Vagina (tissue), 2 donors: ENCODE measurements around the gene DPP10. TPM values are rescaled to one million over a fixed set of nuclear protein-coding genes. Genes with fewer than 3 reads are reported as not detected.

Source experiments
- DNase-seq, 2 donors: peaks; one replicate each; pipeline ENCODE4 v3.0.0-alpha.2; 2017; ENCODE audit errors: extremely low spot score in 2 of 2
- H3K27ac ChIP-seq: fragments of 200-600 bp; sonication (generic); one replicate; pipeline ENCODE4 v1.5.1; 2019
- H3K27me3 ChIP-seq: fragments of 200-600 bp; sonication (generic); one replicate; pipeline ENCODE4 v1.5.1; 2019
- H3K36me3 ChIP-seq, 2 donors: fragments of 200-600 bp; sonication (generic); one replicate each; pipeline ENCODE4 v1.5.1; 2017 to 2019
- H3K4me1 ChIP-seq: fragments of 200-600 bp; sonication (generic); one replicate; pipeline ENCODE4 v1.5.1; 2019
- H3K4me3 ChIP-seq, 2 donors: fragments of 200-600 bp; sonication (generic); 1 replicate in 1 of 2; 2 replicates in 1 of 2; pipeline ENCODE4 v1.5.1; 2016 to 2019
- H3K9me3 ChIP-seq: fragments of 200-600 bp; sonication (generic); one replicate; pipeline ENCODE4 v1.5.1; 2019
- POLR2A ChIP-seq, 2 donors: fragments of 450-650 bp; IDR thresholded peaks; one replicate each; pipeline ENCODE4 v1.6.1; 2017; ENCODE audit warnings: antibody characterized with exemption in 2 of 2, mild to moderate bottlenecking in 2 of 2, moderate library complexity in 2 of 2
- POLR2AphosphoS5 ChIP-seq, 2 donors: sonication (generic); formaldehyde crosslinking; IDR thresholded peaks; one replicate each; pipeline ENCODE4 v1.9.0; 2017; ENCODE audit warnings: antibody characterized with exemption in 2 of 2, mild to moderate bottlenecking in 2 of 2, low read depth in 1 of 2; ENCODE audit not compliant: insufficient read depth in 1 of 2
- intact Hi-C: fragments of 100-400 bp; cut with DNase I; formaldehyde crosslinking; loops from one replicate; pipeline ENCODE4 v1.15.1; 2023
- total RNA-seq: library from RNA; depleted of rRNA; stranded (reverse); fragments of >200 nt; gene quantifications from one replicate; pipeline ENCODE4 v1.2.3, GENCODE V29; 2016
- TF ChIP-seq, protein P1 (sequence below), 3 experiments: fragments of 450-650 bp in 2 of 3; fragments of 200-600 bp in 1 of 3; sonication (generic) in 1 of 3; IDR thresholded peaks; one replicate each; pipeline ENCODE4 v1.5.1; 2017 to 2019; ENCODE audit warnings: antibody characterized with exemption in 3 of 3, mild to moderate bottlenecking in 2 of 3, moderate library complexity in 2 of 3

Gene DPP10
- total RNA-seq, 1 donor from 2014 or later: not detected

DNA sequence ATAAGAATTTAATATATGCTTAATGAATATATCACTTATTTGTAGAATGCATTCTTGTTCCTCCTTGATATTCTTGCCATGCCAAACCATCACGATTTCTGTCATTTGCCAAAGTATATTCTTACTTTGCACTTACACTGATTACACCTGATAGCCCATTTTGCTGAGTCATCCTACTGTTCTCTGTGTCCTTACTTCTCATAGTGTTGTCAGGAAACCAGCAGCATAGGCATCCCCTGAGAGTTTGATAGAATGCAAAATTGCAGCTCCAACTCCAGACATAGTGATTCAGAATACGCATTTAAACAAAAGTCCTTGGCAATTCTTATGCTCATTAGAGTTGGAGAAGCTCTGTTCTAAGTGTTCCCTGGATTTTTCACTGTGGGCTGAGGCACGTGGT is 687.1 kb downstream of the DPP10 start:
- DNase-seq: no peak
- TF ChIP-seq POLR2A (IDR thresholded peaks at IDR 0.05) (no peak), POLR2AphosphoS5 (IDR thresholded peaks at IDR 0.05; ENCODE audit: insufficient read depth in 1 of 2, low read depth in 1 of 2) (no peak)
- TF ChIP-seq, protein P1, sequence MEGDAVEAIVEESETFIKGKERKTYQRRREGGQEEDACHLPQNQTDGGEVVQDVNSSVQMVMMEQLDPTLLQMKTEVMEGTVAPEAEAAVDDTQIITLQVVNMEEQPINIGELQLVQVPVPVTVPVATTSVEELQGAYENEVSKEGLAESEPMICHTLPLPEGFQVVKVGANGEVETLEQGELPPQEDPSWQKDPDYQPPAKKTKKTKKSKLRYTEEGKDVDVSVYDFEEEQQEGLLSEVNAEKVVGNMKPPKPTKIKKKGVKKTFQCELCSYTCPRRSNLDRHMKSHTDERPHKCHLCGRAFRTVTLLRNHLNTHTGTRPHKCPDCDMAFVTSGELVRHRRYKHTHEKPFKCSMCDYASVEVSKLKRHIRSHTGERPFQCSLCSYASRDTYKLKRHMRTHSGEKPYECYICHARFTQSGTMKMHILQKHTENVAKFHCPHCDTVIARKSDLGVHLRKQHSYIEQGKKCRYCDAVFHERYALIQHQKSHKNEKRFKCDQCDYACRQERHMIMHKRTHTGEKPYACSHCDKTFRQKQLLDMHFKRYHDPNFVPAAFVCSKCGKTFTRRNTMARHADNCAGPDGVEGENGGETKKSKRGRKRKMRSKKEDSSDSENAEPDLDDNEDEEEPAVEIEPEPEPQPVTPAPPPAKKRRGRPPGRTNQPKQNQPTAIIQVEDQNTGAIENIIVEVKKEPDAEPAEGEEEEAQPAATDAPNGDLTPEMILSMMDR (IDR thresholded peaks at IDR 0.05): no peak
- Histone ChIP-seq H3K4me1 (no peaks in the 10 kb centered on the region), H3K4me3 (no peak overlapping the region), H3K9me3 (no peaks in the 10 kb centered on the region), H3K27ac (no peak overlapping the region), H3K36me3 (no peaks in the 10 kb centered on the region), H3K27me3 (no peaks in the 10 kb centered on the region)
- intact Hi-C loops: no loop called here

DNA sequence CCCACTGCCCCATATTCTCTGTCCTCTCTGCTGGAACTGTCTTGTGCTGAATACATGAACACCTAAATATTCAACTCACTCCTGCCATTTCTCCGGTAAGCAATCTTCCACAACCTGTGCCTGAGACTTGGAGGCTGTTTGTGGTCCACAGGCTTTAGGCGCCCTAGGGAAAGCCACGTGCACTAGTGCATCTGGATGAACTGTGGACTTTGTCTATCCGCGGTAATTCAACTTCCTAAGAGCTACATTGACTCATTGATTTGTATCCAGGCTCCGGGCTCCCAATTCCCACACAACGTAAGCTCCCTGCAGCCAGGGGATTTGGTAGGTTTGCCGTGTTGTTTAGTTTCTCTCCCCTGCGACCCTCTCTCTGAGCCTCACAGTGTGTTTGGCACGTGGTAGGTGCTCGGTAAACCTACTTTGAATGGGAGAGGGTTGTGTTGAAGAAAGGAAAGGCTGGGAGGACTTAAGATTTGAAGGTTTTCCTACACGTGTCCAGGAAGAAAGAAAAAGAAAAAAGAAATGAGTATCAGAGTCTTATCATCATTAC is 718.2 kb downstream of the DPP10 start:
- TF ChIP-seq POLR2AphosphoS5 (IDR thresholded peaks at IDR 0.05; ENCODE audit: insufficient read depth in 1 of 2, low read depth in 1 of 2) (no peak), POLR2A (IDR thresholded peaks at IDR 0.05) (no peak)
- TF ChIP-seq, protein P1 (IDR thresholded peaks at IDR 0.05): no peak
- no peak for DNase-seq
- Histone ChIP-seq H3K9me3 (no peaks in the 10 kb centered on the region), H3K27me3 (no peaks in the 10 kb centered on the region), H3K36me3 (no peaks in the 10 kb centered on the region), H3K27ac (no peak overlapping the region), H3K4me3 (no peak overlapping the region), H3K4me1 (no peaks in the 10 kb centered on the region)
- intact Hi-C loops: no loop called here

DNA sequence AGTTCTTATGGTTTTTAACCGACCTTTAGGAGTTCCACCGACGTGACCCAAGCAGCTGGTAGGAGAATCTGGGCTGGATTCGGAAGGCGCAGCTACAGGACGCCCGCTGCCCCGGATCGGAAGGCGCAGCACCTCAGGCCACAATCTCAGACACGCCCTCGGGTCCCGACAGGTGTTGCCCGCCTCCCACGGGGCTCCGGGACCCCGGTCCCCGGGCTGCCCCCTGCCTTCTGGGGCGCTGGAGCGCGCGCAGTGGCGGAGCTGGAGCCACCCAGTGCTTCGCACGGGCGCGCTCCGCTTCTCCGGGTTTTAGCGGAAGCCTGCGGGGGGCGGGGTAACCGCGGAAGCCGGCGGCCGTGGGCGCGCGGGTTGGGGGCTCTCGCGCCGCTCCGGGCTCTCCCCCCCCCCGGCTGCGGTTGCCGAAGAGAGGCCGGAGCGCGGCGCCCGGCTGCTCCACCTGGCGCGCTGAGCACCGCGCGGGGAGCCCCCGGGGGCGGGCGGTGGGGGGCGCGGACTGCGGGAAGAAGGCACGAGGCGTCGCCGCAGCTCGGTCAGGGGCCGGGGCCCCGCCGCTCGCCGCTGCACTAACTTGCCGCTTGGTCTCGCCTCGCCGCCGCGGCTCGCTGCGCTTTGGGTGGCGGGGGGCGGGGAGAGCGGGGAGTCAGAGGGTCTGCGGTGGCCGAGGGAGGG is 718.8 kb downstream of the DPP10 start:
- Histone ChIP-seq H3K4me1 (no peaks in the 10 kb centered on the region), H3K9me3 (no peaks in the 10 kb centered on the region), H3K27me3 (no peaks in the 10 kb centered on the region), H3K27ac (no peak overlapping the region), H3K4me3 (no peak overlapping the region), H3K36me3 (no peaks in the 10 kb centered on the region)
- DNase-seq: no peak
- intact Hi-C loops: no loop called here
- TF ChIP-seq POLR2A (IDR thresholded peaks at IDR 0.05): no peak
- TF ChIP-seq POLR2AphosphoS5 (IDR thresholded peaks at IDR 0.05; ENCODE audit: insufficient read depth in 1 of 2, low read depth in 1 of 2): no peak
- TF ChIP-seq, protein P1 (IDR thresholded peaks at IDR 0.05): no peak

DNA sequence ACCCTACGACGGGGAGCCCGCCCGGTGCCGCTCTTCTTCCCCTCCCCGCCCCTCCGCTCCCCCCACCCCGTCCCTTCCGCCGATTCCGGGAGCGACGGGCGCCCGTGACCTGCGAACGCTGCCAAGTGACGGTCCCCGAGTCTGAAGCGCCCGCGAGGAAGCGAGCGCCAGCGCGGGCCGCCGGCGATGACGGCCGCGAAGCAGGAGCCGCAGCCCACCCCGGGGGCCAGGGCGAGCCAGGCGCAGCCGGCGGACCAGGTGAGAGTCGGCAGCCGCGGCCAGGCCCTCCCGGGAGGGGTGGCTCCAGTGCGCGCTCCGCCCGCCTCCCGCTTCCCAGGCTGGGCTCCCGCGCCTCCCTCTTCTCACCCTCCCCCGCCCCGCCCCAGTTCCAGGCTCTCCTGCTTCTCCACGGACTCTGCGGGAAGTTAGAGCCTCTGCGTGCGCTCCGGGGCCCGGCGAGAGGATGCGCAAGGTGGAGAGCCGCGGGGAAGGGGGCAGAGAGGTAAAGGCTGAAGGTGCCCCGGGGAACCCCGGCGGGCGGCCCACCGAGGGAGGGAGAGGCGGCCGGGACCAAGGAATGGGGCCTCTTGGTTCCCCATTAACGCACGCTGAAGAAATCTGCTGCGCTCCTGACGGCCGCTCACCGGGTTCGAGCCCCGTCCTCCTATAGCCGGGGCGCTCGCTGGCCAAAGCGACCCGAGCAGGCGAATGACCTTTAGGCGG is 719.5 kb downstream of the DPP10 start:
- no peaks in the 10 kb centered on the region for H3K27me3 ChIP-seq
- TF ChIP-seq POLR2A (IDR thresholded peaks at IDR 0.05) (no peak), POLR2AphosphoS5 (IDR thresholded peaks at IDR 0.05; ENCODE audit: insufficient read depth in 1 of 2, low read depth in 1 of 2) (no peak)
- TF ChIP-seq, protein P1 (IDR thresholded peaks at IDR 0.05): no peak
- H3K9me3 ChIP-seq: no peaks in the 10 kb centered on the region
- no peak overlapping the region for H3K4me3 ChIP-seq
- H3K36me3 ChIP-seq: no peaks in the 10 kb centered on the region
- intact Hi-C loops: no loop called here
- DNase-seq: no peak
- H3K27ac ChIP-seq: no peak overlapping the region
- H3K4me1 ChIP-seq: no peaks in the 10 kb centered on the region
